HG03571 (cell line): ENCODE data around the gene NPAS3.

Source experiments
- ATAC-seq: cut with Tn5 transposase; IDR thresholded peaks from one replicate; pipeline ENCODE4 v1.9.1; 2021; ENCODE audit not compliant: unreplicated experiment

Gene NPAS3

GRCh38 chr14:33463731-33464130, 525.1 kb downstream of the NPAS3 start:
- ATAC-seq, result no peak

DNA sequence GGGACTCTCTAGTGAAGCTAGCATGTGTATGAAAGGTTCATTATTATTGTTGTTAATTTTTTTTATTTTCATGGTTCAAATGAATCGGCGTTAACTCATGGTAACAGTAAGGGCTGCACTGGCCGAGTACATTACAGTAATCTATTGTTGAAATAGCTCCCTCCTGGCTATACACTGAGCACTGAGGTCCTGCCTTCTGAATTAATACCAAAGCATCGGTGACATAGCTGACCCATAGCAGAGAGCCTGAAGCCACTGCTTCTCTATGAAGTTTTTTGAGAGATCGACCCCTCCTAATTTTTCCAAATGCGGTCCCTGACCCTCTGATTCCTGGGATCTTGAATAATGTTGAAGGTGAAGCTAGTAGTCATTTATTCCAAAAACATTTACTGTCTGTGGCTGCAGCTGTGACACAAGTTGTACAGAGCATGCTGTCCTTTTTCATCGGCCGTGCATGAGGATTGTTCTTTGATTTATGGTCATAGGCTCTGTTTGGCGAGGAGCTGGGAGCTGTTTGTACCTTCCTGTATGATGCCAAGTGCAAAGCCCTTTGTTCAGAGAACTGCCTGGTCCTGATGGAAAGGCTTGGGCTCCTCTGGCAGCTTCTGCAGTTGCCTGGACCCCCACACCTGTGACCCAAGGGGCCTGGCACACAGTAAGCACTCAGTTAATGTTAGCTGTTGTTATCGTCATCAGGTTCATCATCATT, 525.7 kb downstream of the NPAS3 start:
- no peak for ATAC-seq

- no peak for ATAC-seq
These were observed 527.4 kb downstream of the NPAS3 start for GRCh38 chr14:33465846-33466700.

DNA sequence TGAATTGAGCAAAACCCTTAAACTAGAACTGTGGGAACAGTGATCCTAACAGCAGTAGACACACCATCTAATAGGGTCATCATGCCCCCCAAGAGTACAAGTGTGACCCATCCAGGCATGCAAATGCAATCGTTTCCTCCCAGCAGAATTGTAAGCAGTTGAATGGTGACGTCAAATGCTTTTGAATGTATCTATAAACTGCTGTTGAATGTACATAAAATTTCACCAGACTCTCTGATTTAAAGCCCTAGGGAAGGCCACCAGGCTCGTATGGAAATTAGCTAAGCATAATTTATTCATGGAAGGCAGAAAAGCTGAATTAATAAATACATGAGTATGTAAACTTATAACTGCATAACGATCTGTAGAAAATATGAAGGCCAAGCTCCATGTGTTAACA, 529.3 kb downstream of the NPAS3 start:
- ATAC-seq, result no peak

DNA sequence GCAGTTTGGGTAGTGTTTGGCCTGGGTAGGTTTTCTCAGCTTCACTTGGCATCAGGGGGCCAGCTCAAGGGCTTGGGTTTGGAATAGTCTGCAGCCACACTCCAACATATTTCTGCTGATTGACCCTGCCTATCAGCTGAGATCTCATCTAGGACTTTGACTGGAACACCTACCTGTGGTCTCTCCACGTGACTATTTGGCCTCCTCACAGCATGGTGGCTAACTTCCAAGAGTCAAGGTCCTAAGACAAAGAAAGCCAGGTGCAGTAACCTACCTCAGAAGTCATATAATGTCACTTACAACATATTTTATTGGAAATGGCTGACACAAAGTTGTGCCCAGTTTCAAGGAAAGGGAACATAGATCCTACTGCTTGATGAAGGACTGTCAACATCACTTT, 531.2 kb downstream of the NPAS3 start:
- ATAC-seq, result no peak

- no peak for ATAC-seq
These were observed 533.1 kb downstream of the NPAS3 start for GRCh38 chr14:33471776-33472175.

- ATAC-seq, result no peak
These were observed 536.9 kb downstream of the NPAS3 start for GRCh38 chr14:33475623-33476022.

DNA sequence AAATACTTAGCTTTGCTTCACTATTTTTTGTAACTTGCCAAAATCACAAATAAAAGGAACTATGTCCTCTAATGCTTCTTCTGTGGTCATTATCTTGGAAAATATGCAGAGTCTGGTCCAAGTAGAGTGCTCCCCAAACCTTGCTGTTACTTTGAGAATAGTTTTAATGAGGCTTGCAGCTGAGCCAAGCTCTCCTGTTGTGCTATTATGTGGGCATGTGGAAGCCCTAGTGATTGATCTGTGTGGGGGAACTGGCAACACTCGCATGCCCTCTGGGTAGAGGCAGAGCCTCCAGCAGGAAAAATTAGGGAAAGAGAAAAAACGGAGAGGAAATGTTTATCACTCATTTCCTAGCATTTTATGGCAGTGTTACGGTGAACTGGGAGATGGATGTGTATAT, 539.1 kb downstream of the NPAS3 start:
- ATAC-seq, result no peak

DNA sequence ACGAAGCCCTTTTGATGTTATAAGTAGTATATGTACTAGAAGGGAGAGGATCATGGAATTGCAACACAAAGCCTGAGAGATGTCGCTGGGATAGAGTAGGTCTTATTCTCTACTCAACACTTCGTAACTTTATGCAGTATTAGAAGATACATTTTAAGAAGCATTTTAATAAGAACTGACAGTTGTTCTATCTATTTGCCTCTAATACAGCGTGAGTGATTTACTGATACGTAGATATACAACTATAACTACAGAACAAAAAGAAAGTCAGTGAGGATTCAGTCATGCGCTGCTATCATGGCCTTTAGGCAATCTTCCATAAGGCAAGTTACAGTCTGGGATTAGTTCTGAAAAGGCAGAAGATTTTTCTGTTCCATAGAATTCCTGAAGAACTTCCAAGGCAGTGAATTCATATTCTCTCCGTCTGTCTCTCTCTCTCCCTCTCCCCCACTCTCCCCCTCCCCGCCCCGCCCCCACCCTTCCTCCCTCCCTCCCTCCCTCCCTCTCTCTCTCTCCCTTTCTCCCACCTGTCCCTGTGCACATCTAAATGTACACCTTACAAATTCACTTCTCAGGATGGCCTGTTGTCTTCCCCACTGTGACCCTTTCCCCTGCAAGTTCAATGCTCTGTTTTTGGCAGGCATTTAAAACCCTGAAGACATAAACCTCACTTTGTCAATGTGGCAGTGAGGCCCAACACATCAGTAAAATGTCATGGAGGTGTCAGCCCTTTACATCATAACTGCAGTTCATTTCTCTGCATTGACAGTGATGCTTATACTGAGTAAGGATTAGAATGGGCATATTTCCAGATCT, 541.6 kb downstream of the NPAS3 start:
- ATAC-seq, result no peak

GRCh38 chr14:33480887-33481184, 542.2 kb downstream of the NPAS3 start:
- ATAC-seq, result no peak

GRCh38 chr14:33483110-33483509, 544.4 kb downstream of the NPAS3 start:
- no peak for ATAC-seq

DNA sequence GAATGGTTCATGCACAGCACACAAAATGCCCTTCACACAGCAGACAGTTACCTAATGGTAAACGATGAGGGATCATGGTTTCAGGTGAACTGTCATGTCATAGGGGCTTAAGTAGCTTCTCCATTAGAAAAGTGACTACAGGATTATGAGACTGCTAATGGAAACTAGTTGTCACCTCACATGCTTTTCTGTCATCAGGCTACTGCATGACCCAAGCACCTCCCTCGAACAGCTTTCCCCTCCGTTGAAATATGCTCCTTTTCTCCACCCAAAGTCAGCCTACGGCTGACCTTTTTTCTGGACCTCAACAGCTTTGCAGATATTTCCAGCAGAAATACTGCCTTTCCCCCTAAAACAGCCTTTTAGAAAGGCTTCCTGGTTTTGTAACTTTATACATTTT, 544.9 kb downstream of the NPAS3 start:
- ATAC-seq, result no peak

- ATAC-seq, result no peak
These were observed 545.6 kb downstream of the NPAS3 start for GRCh38 chr14:33484264-33484663.

GRCh38 chr14:33486332-33486890, 547.7 kb downstream of the NPAS3 start:
- ATAC-seq, result no peak

DNA sequence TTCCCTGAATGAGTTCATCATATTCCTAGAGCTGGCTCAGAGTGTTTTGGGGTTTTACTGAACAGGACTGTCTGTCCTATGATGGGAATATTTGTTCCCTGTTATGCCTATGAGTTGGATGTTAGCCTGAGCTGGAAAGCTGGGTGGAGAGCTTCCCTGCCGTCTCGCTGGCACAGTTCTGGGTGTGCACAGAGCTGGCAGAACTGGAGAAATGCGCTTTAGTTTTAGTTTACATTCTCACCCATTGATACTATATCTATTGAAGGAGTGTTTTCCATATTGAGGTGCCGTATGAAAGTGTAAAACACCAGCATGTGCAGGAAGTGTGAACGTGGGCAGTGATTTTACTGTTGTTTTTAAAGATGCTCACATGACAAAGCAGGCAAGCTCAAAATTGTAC, 549.9 kb downstream of the NPAS3 start:
- ATAC-seq, result no peak

GRCh38 chr14:33490555-33490954, 551.9 kb downstream of the NPAS3 start:
- no peak for ATAC-seq

- ATAC-seq, result no peak
These were observed 552.4 kb downstream of the NPAS3 start for GRCh38 chr14:33491112-33491511.

DNA sequence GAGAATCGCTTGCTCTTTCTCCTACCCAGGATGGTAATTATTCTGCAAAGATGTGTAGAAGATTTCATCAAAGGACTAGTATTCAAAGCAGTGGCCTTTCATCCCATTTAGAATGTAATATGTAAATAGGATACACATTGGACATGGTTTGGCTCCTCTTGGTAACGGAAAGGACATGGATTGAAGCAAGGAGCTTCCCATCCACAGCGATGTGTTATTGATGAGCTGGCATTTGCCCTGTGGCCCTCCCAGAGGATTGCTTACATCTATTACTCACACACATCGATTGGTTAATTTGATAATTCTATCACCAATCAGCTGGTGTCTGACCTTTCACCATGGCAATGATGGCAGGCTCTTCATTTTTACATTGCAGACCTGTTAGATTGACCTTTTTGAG, 553.8 kb downstream of the NPAS3 start:
- ATAC-seq, result no peak

DNA sequence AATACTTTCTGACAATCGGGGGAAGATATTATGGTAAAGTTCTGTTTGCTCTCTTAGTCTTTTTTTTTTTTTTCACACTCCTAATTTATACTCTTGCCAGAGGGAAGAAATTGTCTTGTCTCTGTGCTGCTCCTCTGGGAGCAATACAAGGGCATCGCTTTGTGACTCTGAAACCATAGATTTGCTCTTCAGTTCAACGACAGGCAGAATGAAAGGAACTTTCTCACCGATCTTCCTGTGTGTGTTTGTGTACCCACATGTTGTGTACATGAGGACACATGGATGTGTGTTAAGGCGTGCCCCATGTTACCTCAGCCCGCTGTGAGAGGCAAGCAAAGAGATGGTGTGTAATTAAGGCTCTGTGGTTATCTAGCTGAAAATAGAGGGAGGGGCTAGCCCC, 554.6 kb downstream of the NPAS3 start:
- ATAC-seq, result no peak

DNA sequence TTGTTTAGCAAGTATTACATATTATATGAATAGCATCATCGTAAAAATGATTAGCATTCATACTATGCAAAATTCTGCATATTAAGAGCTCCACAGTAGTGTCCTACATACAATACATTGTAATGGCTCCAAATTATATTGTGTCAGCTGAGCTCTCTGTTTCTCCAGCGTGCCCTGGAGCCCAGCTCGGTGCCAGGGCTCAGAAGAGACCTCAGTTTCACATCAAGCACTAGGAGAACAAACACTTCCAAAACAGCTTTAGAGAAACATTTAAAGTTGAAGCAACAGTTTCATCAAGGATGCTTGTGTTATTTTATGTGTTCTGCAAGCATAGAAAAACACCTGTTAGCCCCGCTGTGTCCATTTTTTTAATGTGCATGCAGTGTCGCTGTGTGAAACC, 555.3 kb downstream of the NPAS3 start:
- ATAC-seq, result no peak

DNA sequence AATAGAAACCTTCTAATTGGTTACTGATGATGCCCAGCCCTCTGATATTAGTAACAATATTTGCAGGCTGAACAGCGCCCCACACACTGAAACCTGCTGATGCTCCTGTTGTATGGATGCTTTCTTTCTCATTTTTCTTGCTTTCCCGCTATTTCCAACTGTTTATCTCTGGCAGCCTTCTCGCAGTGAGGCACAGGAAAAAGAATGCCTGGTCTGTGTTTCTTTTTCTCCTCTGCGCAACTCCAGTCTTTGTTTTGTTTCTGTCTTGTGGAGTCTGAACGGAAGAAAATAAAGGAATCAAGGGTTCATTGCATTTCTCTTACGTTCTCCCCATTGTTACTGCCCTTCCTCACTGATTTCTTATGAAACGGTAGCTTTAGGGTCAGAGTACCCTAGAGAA, 561.0 kb downstream of the NPAS3 start:
- no peak for ATAC-seq
